ENCODE data around the gene ADGRD2. TPM values are rescaled to one million over a fixed set of nuclear protein-coding genes. Genes with fewer than 3 reads are reported as not detected.

The ADGRD2 gene
- total RNA-seq, 1 donor from 2014 or later = not detected

DNA sequence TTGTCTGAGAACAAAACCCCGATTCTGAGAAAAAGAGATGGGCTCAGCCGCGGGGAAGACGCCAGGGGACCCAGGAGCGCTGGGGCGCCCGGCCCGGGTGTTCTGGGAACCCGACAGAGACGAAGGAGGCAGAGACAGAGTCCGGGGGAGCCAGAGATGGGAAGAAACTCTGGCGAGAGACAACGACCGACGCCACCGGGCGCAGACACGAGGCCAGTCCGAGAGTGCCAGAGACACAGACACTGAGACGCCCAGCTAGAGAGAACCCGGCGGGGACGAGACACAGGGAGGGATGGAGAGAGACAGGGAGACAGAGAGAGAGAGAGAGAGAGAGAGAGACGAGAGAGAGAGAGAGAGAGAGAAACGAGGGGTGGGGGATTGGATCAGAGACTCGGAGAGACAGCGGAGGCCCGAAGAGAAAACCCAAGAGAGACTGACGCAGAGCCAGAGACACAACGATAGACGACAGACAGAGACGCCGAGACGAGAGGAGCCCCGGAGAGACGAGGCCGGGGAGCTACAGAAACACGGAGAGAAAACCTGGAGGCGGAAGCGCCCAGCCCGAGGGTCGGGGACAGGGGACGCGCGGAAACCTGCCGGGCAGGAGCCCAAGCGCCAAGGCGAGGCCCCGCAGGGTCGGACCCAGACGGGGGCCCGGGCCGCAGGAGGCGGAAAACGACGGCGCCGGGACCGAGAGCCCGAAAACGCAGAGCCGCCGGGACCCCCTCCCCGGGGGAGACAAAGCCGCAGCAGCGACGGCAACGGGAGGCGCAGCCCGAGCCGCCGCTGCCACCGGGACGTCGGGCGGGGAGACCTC lies 53.7 kb downstream of the ADGRD2 start:
- intact Hi-C loops (cut with DNase I) = no loop called here
- DNase-seq (ENCODE audit: low spot score) = no peak

DNA sequence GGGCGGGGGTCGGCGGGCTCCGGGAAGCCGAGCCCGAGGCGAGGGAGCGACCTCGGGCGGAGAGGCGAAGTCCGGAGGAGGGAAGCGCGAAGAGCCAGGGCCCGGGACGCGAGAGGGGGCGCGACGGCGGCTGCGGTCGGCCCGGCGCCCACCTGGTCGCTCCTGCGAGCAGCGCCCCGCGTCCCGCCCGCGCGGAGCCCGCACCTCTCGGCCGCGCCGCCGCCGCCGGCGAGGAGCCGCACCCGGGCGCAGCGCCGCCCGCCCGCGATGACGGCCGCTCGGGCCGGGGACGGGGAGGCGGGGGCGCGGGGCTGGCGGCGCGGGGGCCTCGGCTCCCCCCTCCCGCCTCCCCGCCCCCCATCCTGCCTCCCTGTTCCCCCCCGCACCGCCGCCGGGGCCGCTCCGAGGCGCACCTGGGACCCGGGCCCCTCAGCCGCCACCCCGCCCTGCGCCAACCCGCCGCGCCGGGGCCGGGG lies 54.3 kb downstream of the ADGRD2 start:
- no peak for DNase-seq (ENCODE audit: low spot score)
- intact Hi-C loops (cut with DNase I) = no loop called here

DNA sequence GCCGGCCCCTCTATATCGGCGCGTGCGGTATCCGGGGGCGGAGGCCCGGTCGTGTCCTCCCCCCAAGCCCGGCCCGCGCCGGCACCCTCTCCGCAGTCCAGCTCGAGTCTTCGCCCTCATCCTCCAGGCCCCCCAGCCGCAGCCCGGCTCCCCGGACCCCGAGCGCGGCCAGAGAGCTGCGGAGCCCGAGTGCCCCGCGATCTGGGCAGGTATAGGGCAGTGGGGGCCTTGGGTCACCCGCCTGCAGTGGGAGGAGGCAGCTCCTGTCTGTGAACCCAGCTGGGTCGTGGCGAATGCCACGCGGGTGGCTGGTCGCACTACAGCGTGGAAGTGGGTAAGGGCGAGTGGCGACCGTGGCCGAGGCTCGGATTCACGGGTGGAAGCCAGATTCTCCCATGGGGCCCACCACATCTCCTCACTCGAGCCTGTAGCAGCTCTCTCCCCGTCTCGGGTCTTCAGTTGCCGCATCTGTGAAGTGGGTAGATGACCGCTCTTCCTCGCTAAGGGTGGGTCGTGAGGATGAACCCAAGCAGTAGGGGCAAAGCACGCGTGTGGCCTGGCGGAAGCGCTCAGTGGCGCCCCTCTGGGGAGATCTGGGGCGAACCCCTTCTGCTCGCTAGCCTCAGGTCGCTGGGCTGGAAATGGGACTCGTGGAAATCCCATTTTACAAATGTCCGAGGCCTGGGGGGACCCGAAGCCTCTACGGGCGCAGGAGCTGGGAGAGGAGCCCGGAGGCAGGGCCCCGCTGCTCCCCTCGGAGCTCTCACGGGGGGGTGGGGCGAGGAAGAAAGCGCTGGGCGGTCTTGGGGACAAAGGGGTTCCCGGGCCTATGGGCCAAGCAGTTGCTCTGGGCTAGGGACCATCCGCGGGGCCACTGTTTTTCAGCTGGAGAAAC lies 55.0 kb downstream of the ADGRD2 start:
- DNase-seq (ENCODE audit: low spot score) = no peak
- intact Hi-C loops (cut with DNase I) = no loop called here

DNA sequence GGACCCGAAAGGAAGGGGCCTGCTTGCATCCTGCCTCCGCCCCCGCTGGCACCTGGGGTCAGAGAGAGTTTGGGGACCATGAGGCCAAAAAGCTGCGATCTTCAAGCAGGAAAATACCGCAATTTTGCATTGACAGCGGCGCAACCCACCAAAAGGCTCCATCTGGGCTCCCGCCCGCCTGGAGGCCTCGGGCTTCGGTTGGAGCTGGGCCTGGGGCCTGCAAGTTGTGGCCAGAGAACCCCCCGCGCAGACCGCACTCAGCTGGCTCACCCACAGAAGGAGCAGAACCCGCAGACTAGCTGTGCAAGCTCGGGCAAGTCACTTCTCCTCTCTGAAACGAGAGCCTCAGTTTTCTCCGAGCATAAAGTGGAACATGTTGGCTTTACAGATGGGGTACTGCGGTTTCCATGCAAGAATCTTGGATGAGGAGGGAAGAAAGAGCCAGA lies 55.7 kb downstream of the ADGRD2 start:
- intact Hi-C loops (cut with DNase I) = no loop called here
- no peak for DNase-seq (ENCODE audit: low spot score)

DNA sequence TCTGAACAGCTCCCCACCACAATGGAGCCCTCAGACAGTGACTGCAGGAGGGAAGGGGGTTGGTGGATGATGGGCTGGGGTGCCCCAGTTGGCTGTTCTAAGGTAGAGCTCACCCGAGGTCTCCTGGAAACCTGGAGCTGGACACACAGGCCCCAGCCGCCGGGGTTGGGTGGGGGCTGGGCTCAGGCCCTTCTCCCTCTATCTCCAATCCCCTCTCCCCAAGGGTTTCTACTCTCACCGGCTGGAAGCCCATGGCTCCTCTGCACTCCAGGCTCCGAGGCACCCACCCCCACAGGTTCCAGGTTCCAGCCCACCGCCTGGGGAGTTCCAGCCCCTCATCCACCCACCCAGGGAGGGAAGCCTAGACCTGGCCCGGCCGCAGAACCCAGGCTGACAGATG lies 56.2 kb downstream of the ADGRD2 start:
- no peak for DNase-seq (ENCODE audit: low spot score)
- intact Hi-C loops (cut with DNase I) = no loop called here

DNA sequence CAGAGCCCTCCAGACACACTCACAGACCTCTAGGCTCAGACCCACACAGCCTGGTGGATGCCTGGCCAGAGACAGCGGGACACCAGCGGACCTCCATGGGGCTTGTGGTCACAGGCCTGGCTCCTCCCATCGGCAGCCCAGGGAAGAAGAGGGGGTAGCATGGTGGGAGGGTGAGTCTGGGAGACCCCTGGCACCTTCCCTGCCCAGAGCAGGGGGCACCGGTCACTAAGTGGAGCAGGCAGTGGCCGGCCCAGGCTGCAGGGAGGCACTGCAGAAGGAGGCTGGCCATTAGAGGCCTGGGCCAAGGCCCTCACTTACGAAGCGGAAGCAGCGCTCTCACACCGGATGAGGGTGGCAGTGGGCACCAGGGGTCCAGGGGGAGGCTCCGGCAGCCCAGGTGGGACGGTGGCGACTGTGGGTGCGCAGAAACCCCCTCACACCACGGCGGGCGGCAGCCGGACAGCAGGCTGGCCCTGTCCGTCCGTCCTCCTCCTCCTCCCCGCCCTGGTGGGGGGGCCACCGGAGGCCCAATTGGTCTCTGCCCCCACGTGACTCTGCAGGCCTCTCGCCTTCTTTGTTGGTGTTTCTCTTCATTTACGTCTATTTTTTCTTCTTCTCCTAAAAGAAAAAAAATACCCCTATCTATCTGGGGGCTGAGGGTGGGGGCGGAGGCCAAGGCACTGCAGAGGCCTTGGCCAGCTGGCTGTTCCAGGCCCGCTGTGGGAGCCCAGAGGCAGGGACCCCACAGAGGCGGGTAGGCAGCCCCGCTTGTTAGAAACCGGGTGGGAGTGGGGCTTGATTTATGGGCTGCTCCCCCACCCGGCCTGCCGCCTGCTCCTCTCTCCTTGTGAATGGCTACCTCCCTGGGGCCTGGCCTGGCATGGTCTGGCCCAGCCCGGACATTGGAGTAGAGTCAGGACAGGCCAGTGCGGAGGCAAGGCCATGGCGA lies 57.0 kb downstream of the ADGRD2 start, which contains the start of gene NR5A1:
Gene NR5A1 (minus strand): TSS at position 469 of the 949 bp plus-strand sequence. CDS start 4,004 bp downstream, outside the sequence.
- intact Hi-C loops (cut with DNase I) = no loop called here
- DNase-seq (ENCODE audit: low spot score) = no peak

DNA sequence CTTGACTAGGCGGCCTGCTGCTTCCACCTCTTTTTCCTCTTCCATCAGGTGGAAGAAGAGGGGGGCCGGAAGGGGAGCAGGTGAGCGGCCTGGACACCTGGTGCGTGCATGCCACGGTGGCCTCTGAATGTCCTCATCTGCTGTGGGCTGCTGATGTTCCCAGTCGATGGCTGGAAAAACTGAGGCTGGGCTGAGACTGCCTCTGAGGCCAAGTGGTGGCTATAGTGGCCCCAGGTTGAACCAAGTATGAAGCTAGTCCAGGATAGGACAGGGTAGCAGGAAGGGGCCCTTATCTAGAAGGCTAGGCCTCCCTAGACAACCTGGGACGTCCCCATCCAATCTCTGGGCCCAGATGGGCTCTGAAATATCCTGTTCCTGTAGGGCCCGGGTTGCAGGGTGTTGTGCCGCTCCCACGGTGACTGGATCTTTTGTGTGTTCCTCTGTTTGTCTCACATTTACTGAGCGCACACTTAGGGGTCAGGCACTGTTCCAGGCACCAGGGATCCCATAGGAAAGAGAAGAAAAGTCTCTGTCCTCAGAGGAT lies 57.7 kb downstream of the ADGRD2 start:
- DNase-seq (ENCODE audit: low spot score) = no peak
- intact Hi-C loops (cut with DNase I) = no loop called here

DNA sequence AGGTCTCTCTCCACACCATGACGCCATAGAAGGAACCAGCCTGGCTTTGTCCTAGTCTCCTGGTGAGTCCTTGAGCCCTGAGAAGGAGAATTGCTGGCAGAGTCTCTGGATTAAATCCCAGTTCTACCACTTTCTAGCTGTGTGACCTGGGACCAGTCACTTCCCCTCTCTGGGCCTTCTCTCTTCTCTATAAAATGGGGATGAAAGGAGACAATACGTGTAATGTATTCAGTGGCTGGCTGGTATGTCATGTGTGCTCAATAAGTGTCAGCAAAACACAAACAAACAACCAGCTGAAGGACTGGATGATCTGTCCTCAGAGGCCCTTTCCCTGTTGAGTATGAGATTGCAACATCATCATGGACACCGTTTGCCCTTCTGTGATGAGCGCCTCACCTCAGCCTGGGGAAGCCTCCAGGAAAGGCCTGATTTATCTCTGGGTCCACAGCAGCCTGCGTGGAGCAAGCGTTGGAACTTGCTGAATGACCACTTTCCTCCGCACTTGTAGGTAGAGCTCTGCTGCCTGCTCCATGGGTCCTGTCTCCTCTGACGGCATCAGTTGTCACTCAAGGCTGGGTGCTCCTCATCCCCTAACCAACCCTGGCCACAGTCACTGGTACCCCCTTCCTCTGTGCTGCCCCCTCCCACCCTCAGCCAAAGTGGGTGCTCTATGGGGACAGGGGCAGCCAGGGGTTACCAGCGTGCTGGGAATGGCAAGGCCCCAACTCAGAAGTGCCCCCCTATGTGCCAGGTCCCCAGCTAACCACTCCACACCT lies 60.6 kb downstream of the ADGRD2 start:
- DNase-seq (ENCODE audit: low spot score) = no peak
- intact Hi-C loops (cut with DNase I) = no loop called here

DNA sequence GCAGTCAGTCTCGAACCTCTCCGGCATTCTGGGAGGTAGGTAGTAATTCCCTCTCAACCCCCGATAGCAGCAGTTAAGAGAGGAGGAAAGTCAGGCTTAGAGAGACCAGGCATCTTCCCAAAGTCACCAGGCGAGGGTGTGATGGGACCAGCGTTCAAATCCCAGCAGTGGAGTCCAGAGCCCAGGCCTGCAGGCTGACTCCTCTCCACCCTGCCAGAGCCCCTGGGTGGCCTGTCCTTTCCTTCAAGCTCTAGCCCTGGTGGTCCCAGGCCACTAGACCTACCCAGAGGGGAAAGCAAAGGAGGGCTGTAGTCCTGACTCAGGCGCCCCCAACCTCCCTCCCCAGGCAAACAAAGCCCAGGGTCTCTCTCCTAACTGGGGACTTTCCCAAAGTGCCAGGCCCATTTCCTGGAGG lies 61.2 kb downstream of the ADGRD2 start:
- intact Hi-C loops (cut with DNase I) = no loop called here
- no peak for DNase-seq (ENCODE audit: low spot score)

DNA sequence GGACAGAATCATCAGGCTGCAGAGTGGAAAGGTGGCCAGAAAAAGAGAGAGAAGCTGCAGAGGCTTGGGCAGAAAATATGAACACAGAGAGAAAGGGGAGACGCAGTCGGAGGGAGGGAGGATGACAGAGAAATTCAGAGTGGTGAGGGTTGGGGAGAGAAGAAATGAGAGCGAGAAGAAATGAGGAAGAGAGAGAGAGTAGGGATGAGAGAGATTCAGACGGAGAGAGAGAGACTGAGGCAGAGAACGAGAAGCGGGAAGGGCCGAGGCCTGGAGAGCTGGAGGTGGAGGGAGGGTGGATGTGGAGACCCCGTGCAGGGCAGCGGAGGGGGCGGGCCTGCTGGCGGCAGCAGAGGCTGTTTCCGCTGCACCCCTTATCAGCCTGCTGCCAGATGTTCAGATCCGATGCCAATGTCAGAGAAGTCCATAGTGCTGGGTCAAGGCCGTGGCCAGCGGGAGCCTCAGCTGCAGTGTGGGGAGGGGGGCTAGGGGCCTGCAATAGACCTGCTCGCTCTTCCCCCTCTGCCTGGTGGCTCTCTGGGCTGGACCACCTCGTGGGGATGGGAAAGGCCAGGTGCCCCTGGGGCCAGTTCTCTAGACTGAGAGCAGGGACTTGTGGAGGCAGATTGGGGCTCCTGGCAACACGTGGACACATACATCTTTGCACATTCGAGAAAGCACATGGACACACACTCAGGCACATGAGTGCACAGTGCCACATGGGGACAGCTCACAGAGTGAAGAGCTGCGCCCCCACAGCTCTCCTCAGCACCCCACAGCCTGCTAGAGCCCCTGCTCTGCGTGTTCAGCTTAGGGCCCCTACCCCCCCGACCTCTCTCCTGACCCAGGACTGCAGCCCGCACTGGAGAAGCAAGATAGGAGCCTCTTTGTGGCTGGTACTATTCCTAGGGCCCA lies 61.9 kb downstream of the ADGRD2 start:
- no peak for DNase-seq (ENCODE audit: low spot score)
- intact Hi-C loops (cut with DNase I) = no loop called here

DNA sequence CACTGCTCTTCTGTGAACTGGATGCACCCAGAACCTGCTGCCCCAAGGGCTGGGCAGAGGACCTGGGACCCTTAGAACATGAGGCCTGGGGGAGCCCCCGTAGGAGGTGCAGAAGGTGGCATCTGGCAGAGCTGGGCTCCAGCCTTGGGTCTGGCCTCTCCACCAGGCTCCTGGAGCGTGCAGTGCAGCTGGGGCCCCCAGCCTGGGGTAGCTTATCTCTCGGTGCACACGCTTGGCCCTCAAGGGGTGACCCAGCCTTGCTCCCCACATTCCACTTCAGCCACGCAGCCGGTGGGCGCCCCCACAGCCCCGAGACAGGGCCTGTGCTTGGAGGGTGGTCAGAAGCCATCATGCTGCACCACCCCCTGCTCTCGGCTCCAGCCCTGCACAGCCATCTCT lies 62.6 kb downstream of the ADGRD2 start:
- intact Hi-C loops (cut with DNase I) = no loop called here
- DNase-seq (ENCODE audit: low spot score) = no peak

DNA sequence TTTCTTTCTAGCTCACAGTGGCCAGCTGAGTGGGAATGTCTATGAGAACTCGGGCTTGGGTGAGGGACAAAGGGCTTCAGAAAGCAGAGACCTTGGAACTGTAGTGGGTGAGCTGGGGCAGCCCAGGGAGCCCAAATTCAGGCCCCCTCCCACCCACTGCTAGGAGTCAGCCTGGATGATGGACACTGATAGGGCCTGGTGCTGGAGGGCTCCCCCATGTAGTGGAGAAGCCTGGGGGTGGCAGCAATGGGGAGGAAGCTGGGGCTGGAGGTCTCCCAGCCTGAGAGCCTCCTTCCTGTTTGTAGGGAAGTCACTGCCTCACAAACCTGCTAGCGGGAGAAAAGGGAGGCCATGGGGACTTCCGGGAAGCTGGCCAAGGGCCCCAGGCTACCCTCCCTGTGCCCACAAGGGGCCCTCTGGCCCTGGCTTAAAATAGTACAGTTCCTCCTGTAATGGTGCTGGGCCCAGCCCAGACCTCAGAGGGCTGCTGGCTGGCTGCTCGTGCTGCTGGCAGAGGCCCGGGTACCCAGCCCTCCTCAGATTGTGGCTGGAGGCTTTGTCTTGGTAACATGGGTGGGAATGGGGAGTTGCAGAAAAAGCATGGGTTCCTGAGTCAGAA lies 63.2 kb downstream of the ADGRD2 start:
- no peak for DNase-seq (ENCODE audit: low spot score)
- intact Hi-C loops (cut with DNase I) = no loop called here

DNA sequence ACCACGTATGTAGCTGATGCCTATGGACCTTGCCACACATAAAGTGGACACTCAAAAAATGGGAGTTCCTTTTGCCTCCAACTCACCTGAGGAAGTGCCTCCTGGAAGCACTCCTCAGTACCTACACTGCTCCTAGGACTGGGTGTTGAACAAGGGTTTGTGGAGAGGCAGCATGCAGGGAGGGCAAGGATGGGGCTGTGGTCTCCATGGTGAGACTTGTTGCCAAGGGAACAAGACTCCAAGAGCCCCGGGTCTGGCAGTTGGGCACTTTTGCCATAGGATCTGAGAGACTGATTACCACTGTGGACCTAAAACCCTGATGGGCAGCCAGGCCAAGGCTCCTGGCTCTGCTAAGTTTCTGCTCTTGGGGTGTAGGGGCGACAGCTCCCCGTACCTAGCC lies 63.9 kb downstream of the ADGRD2 start:
- no peak for DNase-seq (ENCODE audit: low spot score)
- intact Hi-C loops (cut with DNase I) = no loop called here

DNA sequence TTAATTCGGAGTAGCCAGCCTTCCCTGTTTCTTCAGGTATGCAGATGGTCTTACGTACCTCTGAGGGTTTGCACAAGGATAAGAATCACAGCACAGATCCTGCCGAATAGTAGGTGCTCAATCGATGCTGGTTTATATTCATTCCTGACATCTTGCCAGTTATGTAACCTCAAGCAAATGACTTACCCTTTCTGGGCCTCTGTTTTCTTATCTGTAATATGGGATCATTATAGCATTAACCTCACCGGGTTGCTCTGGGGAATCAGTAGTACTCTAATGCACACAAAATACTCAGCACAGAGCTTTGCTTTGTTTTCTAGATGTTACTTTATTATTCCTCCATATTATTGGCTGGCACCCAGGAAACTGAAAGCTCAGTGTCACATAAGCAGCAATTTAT lies 64.6 kb downstream of the ADGRD2 start:
- no peak for DNase-seq (ENCODE audit: low spot score)
- intact Hi-C loops (cut with DNase I) = no loop called here

DNA sequence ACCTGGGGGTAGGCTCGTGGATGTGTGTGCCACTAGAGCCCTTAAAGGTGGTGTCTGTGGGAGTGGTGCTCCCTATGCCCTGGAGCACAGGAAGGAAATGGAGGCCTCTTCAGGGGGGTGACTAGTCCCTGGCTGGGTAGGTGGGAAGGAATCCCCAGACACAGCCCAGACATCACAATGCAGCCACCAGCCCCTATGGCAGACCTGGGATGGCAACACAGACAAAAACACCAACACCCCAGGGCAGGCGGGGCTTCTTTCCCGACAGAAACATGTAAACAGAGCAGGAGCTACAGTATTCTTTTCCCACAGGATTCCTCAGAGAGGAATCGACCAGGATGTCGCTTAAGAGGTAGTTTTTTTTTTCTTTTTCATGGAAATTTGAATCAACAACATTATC lies 67.3 kb downstream of the ADGRD2 start:
- intact Hi-C loops (cut with DNase I) = no loop called here

DNA sequence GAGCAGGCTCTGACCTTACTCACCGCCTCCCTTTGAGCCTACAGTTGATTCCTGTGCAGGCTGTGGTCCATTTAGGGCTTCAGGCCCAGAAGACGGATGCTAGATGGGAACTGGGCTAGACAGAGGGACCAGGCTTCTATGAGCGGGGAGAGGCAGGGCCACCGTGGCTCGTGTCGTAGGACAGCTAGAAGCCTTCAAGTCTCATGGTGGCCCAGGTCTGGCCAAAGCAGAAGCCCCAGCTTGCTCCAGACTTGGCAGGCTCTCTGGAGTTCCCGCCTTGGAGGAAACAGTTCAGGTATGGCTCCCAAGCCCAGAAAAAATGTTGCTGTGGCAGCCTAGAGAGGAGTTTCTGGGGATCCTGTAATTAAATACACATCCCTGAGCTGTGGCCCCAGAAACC lies 67.9 kb downstream of the ADGRD2 start:
- no peak for DNase-seq (ENCODE audit: low spot score)
- intact Hi-C loops (cut with DNase I) = no loop called here

More for the DNA sequence above, 67.3 kb downstream of the ADGRD2 start:
- no peak for DNase-seq (ENCODE audit: low spot score)

DNA sequence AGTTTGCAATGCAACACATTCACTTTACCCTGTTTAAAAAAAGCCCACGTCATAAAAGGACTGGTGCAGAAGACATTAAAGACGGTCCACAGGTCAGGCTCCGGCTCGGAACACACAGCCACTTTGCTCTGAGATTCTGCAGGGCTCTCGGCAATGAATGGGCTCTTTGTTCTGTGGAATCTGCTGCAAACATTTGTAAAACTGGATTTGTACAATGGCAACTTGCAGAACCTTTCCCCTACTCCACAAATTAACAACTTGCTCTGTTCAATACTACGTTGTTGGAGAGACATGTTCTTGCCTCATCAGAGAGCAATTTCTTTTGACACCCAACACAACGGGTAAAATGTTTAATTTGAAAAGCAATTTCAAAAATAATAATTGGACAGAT lies 70.0 kb downstream of the ADGRD2 start:
- no peak for DNase-seq (ENCODE audit: low spot score)
- intact Hi-C loops (cut with DNase I) = no loop called here

Data from cardiac septum (tissue), 1 donor.